GM19324 (cell line): ENCODE results near the gene RRP15.

Source experiments
- ATAC-seq: cut with Tn5 transposase; IDR thresholded peaks from one replicate; pipeline ENCODE4 v1.9.1; 2021; ENCODE audit warnings: mild to moderate bottlenecking, moderate library complexity; ENCODE audit not compliant: unreplicated experiment, low FRiP score

RRP15 gene

GRCh38 chr1:218332416-218332815, 47.3 kb downstream of the RRP15 start:
- no peak for ATAC-seq

GRCh38 chr1:218336328-218336727, 51.2 kb downstream of the RRP15 start:
- ATAC-seq: no peak

GRCh38 chr1:218339267-218339831, 54.3 kb downstream of the RRP15 start:
- no peak for ATAC-seq

- ATAC-seq: no peak
Observed at GRCh38 chr1:218341325-218341724, 56.2 kb downstream of the RRP15 start.

- no peak for ATAC-seq
Observed at GRCh38 chr1:218342091-218342490, 57.0 kb downstream of the RRP15 start.

- ATAC-seq: peak; percentile 53
Observed at GRCh38 chr1:218344814-218345672, 60.0 kb downstream of the RRP15 start, which contains the start of gene TGFB2. Gene TGFB2 (plus strand): TSS chr1:218345336. CDS start chr1:218346702, 1,366 bp downstream.

GRCh38 chr1:218345673-218346390, 60.7 kb downstream of the RRP15 start:
- ATAC-seq: peak; percentile 63

- ATAC-seq: no peak
Observed at GRCh38 chr1:218346391-218347204, 61.5 kb downstream of the RRP15 start.

- no peak for ATAC-seq
Observed at GRCh38 chr1:218347336-218347722, 62.2 kb downstream of the RRP15 start.

GRCh38 chr1:218347723-218348627, 62.9 kb downstream of the RRP15 start:
- no peak for ATAC-seq

- ATAC-seq: no peak
Observed at GRCh38 chr1:218348628-218349071, 63.6 kb downstream of the RRP15 start.

- no peak for ATAC-seq
Observed at GRCh38 chr1:218349348-218350034, 64.4 kb downstream of the RRP15 start.

- no peak for ATAC-seq
Observed at GRCh38 chr1:218350035-218350525, 65.0 kb downstream of the RRP15 start.

- no peak for ATAC-seq
Observed at GRCh38 chr1:218350801-218351266, 65.7 kb downstream of the RRP15 start.

GRCh38 chr1:218351391-218352074, 66.4 kb downstream of the RRP15 start:
- ATAC-seq: peak; percentile 78

- no peak for ATAC-seq
Observed at GRCh38 chr1:218352075-218352438, 67.0 kb downstream of the RRP15 start.

GRCh38 chr1:218353656-218354055, 68.6 kb downstream of the RRP15 start:
- no peak for ATAC-seq

- ATAC-seq: no peak
Observed at GRCh38 chr1:218355278-218355677, 70.2 kb downstream of the RRP15 start.
